CD4-positive, alpha-beta T cell treated with Interleukin-2 at 100 ng/mL for 4 hours (primary cell): ENCODE results near the gene LCN6.
"Not testable (repeated sequence)": the region's sequence is repeated elsewhere in the genome, so short reads cannot be mapped to it uniquely, and the experiment has no call there.

Source experiments
- DNase-seq: peaks from one replicate; pipeline ENCODE4 v3.0.0-alpha.2; 2020; ENCODE audit warnings: low spot score

The LCN6 gene

GRCh38 chr9:136748201-136748600 lies at the start of gene LCN6:
TSS of gene LCN6 (minus strand) at chr9:136748525. CDS start at chr9:136748483, 42 bp downstream.
- DNase-seq = no peak

- DNase-seq = not testable (repeated sequence)
Observed at GRCh38 chr9:136796775-136797347, 48.5 kb upstream of the LCN6 start.

- DNase-seq = no peak
Observed at GRCh38 chr9:136796238-136796774, 48.0 kb upstream of the LCN6 start, which contains the start of gene CCDC183. TSS of gene CCDC183 (plus strand) at chr9:136796338. CDS start at chr9:136796398, 60 bp downstream.

DNA sequence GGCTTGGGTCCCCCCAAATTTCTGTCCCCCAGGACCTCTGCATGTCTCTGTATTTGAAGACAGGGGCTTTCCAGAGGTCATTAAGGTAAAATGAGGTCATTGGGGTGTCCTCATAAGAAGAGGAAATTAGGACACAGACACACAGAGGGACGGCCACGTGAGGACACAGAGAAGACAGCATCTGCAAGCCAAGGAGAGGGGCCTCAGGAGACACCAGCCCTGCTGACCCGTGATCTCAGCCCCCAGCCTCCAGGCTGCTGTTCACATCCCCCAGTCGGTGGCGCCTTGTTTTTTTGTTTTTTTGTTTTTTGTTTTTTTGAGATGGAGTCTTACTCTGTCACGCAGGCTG lies 46.6 kb upstream of the LCN6 start:
- no peak for DNase-seq

- DNase-seq = no peak
Observed at GRCh38 chr9:136794281-136794999, 46.1 kb upstream of the LCN6 start.

- DNase-seq = no peak
Observed at GRCh38 chr9:136793086-136793946, 45.0 kb upstream of the LCN6 start.

DNA sequence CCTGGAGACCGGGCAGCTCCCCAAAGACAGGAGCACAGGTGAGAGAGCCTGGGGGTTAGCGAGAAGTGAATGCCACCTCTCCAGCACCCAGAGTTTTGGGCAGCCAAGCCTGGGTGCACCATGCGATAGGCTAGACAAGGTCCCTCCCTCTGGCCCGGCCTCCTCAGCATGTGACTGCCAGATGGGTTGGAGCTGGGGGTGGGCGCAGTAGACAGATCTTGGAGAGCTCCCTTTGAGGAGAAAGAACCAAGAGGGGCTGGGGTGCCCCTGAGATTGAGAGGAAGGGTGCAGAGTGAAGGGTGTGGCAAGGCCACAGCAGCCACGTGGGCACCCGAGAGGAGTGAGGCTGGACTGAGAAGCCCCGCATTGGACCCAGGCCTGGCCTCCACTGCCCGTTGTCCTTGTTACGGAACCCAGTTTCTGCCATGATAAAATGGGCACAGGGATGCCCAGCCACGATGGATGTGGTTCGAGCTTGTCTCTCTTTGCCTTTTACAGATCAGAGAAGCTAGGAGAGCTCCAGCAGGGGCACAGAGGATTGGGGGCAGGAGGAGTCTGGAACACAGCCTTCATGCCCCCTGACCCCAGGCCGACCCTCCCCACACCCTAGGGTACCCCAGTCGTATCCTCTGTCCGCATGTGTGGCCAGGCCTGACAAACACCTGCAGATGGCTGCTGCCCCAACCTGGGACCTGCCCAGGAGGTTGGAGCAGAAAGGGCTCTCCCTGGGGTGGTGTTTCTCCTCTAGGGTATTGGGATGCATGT lies 44.2 kb upstream of the LCN6 start:
- DNase-seq = no peak

GRCh38 chr9:136791516-136792276 lies 43.4 kb upstream of the LCN6 start:
- DNase-seq = peak; percentile 69

DNA sequence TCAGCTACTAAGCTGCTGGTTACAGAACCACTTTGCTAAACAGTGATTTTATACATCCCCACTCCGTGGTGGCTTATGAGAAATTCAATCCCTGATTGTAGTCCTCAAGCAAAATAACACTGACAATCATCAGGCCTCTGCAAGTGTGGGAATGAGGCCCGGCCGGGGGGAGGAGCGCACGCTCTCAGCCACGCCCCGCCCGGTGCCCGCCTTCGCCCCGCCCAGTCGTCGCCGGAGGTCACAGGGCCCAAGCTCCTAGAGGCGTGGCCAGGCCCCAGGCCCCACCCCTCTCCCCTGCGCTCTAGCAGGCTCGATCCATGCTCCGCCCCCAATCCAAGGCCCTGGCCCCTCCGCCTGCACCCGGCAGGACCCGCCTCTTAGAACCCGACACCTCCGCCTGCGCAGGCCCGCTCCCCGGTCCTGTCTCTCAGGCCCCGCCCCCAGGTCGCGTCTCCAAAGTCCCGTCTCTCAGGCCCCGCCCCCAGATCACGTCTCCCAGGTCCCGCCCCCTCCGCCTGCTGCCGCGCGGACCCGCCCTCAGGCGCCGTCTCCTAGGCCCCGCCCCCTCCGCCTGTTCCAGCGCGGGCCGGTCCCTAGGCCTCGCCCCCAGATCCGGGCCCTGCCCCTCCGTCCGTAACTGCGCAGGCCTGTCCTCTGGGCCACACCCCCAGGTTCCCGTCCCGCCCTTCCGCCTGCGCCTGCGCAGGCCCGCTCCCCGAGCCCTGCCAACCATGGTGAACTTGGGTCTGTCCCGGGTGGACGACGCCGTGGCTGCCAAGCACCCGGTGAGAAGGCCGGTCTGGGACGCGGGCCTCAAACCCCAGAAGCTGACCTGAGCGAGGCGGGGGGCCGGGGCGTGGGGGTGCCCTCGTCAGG lies 42.6 kb upstream of the LCN6 start, which contains the start of gene TMEM141:
TSS of gene TMEM141 (plus strand) at position 705 of the 876 bp plus-strand sequence. CDS start at position 732, 27 bp downstream.
- peak; percentile 99 for DNase-seq

DNA sequence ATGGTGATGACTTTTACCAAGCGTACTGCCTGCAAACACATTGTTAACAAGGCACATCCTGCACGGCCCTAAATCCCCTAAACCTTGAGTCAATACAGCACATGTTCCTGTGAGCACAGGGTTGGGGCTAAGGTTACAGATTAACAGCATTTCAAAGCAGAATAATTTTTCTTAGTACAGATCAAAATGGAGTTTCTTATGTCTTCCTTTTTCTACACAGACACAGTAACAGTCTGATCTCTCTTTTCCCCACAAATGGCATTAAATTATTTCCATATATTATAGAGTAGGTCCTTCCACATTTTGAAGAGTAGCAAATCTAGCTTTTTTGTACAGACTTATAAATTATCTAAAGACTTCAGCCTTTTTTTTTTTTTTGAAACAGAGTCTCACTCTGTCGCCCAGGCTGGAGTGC lies 41.2 kb upstream of the LCN6 start:
- no peak for DNase-seq

DNA sequence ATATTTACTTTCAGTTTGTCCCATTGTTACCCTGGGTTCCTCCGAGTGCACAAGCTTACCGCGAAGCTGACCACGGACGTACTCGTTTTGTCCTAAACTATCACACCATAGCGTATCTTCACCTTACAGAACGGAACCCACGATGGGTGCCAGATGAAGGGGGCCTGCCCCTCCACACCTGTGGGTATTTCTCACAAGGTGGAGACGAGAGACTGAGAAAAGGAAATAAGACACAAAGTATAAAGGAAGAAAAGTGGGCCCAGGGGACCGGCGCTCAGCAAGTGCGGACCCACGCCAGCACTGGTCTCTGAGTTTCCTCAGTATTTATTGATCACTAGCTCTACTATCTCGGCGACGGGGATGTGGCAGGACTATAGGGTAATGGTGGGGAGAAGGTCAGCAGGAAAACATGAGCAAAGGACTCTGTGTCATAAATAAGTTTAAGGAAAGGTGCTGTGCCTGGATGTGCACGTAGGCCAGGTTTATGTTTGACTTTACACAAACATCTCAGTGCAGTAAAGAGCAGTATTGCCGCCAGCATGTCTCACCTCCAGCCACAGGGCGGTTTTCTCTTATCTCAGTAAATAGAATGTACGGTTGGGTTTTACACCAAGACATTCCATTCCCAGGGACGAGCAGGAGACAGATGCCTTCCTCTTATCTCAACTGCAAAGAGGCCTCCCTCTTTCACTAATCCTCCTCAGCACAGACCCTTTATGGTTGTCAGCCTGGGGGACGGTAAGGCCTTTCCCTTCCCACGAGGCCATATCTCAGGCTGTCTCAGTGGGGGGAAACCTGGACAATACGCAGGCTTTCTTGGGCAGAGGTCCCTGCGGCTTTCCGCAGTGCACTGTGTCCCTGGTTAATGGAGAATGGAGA lies 40.6 kb upstream of the LCN6 start:
- DNase-seq = not testable (repeated sequence)

- peak; percentile 83 for DNase-seq
Observed at GRCh38 chr9:136787690-136788400, 39.5 kb upstream of the LCN6 start.

DNA sequence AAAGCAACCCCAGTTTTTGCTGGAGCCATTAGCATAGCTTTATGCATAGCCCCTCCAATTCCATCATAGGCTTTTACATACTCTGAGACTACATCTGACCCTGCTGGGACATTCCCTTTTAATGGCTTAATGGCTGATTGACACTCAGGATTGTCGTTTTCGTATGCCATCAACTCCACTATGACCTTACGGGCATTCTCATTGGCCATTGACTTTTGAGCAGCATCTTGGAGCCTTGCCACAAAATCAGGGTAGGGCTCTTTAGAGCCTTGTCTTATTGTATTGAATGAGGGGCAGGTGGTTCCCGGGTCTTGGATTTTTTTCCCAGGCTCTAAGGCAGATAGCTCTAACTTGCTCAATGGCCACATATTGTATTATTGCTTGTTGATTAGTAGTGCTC lies 38.7 kb upstream of the LCN6 start:
- not testable (repeated sequence) for DNase-seq

DNA sequence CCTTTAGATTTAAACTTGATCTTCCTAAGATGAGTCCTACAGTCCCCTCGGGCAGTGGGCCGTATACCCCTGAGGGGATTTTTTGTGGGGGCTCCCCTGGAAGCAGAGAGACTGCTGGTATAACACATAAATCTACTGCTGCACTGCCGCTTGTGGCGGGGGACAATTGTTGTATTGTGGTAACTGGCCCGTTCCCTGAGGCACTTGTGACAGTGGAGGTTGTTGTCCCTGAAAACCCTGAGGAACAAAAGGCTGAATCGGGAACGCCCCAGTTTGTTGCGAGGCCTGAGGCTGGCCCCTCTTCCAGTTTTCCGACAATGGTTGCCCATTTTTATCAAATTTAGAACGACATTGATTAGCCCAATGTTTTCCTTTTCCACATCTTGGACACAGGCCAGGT lies 38.1 kb upstream of the LCN6 start:
- DNase-seq = no peak

DNA sequence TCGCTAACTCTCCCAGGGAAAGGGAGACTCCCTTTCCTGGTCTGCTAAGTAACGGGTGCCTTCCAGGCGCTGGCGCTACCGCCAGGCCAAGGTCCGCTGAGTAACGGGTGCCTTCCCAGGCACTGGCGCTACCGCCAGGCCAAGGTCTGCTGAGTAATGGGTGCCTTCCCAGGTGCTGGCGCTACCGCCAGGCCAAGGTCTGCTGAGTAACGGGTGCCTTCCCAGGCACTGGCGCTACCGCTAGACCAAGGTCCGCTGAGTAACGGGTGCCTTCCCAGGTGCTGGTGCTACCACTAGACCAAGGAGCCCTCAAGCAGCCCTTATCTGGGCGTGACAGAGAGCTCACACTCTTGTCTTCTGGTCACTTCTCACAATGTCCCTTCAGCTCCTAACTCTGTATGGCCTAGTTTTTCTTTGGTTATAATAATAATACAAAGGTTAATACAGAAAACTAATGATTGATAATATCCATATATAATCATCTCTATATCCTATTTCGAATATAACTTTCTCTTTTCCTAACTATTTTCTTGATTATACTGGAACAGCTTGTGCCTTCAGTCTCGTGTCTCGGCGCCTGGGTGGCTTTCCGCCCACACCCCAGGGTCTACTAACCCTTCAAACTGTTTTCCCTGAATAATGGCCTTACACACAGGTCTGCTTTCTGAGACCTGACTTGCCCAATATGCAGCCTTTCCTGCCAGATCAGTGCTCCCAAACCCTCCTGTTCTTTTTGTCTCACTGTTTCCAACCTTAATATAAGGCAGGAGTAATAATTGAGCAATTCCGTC lies 37.4 kb upstream of the LCN6 start:
- DNase-seq = not testable (repeated sequence)

DNA sequence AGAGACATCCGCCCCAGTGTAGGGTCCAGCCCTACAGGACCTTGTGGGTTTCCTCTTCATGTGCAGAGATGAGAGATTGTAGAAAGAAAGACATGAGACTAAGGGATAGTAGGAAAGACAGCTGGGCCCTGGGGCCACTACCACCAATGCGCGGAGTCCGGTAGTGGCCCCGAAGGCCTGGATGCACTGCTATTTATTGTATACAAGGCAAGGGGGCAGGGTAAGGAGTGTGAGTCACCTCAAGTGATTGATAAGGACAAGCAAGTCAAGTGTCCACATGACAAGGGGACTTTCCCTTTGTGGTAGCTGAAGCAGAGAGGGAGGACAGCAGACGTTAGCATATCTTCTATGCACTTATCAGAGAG lies 36.7 kb upstream of the LCN6 start:
- DNase-seq = peak; percentile 56

GRCh38 chr9:136784249-136784996 lies 36.1 kb upstream of the LCN6 start:
- no peak for DNase-seq
